HepG2 (cell line): ENCODE results near the gene ECHDC1. TPM values are rescaled to one million over a fixed set of nuclear protein-coding genes. Genes with fewer than 3 reads are reported as not detected.
A peak's percentile ranks its signal among the peaks of the same experiment; 100 is the strongest.

Experiments used
- CHCHD3 ChIP-seq: sonication (generic); formaldehyde crosslinking; IDR thresholded peaks from 2 replicates; pipeline ENCODE4 v1.8.0; 2022; ENCODE audit warnings: mild to moderate bottlenecking, missing genetic modification reagents, moderate library complexity
- CREB3 ChIP-seq: sonication (generic); formaldehyde crosslinking; IDR thresholded peaks from 2 replicates; pipeline ENCODE4 v1.5.0; 2020; ENCODE audit warnings: missing genetic modification reagents
- EEA1 ChIP-seq: sonication (generic); formaldehyde crosslinking; IDR thresholded peaks from 2 replicates; pipeline ENCODE4 v1.5.1; 2020; ENCODE audit warnings: mild to moderate bottlenecking, missing genetic modification reagents, borderline replicate concordance
- EED ChIP-seq: sonication (generic); formaldehyde crosslinking; IDR thresholded peaks from 2 replicates; pipeline ENCODE4 v1.5.0; 2020; ENCODE audit warnings: mild to moderate bottlenecking, missing genetic modification reagents
- GATA4 ChIP-seq: sonication (generic); IDR thresholded peaks from 2 replicates; pipeline ENCODE4 v1.6.1; 2016; ENCODE audit warnings: antibody characterized with exemption, low read depth, borderline replicate concordance
- HINFP ChIP-seq: sonication (generic); formaldehyde crosslinking; IDR thresholded peaks from 2 replicates; pipeline ENCODE4 v1.4.0; 2020; ENCODE audit warnings: low read depth, mild to moderate bottlenecking, missing genetic modification reagents
- RBM22 ChIP-seq: fragments of 200-400 bp; formaldehyde crosslinking; optimal IDR thresholded peaks from 2 replicates; pipeline ENCODE3; 2017; ENCODE audit warnings: mild to moderate bottlenecking, low read length, moderate library complexity
- SMARCE1 ChIP-seq: fragments of 450-650 bp; IDR thresholded peaks from 2 replicates; pipeline ENCODE4 v1.6.1; 2017; ENCODE audit warnings: borderline replicate concordance
- SNRNP70 ChIP-seq: fragments of 200-400 bp; formaldehyde crosslinking; IDR thresholded peaks from 2 replicates; pipeline ENCODE4 v1.6.1; 2017; ENCODE audit warnings: mild to moderate bottlenecking, low read depth, low read length, moderate library complexity
- THRA ChIP-seq: sonication (generic); formaldehyde crosslinking; IDR thresholded peaks from 2 replicates; pipeline ENCODE4 v1.4.0; 2020; ENCODE audit warnings: missing genetic modification reagents, borderline replicate concordance
- ZFP82 ChIP-seq: sonication (generic); formaldehyde crosslinking; IDR thresholded peaks from 2 replicates; pipeline ENCODE4 v1.5.1; 2020; ENCODE audit warnings: mild to moderate bottlenecking, missing genetic modification reagents, borderline replicate concordance
- ZNF101 ChIP-seq: sonication (generic); formaldehyde crosslinking; IDR thresholded peaks from 2 replicates; pipeline ENCODE4 v1.4.0; 2020; ENCODE audit warnings: mild to moderate bottlenecking, low read depth, missing genetic modification reagents, borderline replicate concordance
- ZNF460 ChIP-seq: sonication (generic); formaldehyde crosslinking; IDR thresholded peaks from 2 replicates; pipeline ENCODE4 v1.5.1; 2020; ENCODE audit warnings: missing genetic modification reagents, mild to moderate bottlenecking, borderline replicate concordance
- ZNF75D ChIP-seq: sonication (generic); formaldehyde crosslinking; IDR thresholded peaks from 2 replicates; pipeline ENCODE4 v1.8.1; 2023; ENCODE audit warnings: missing genetic modification reagents, mild to moderate bottlenecking, borderline replicate concordance
- polyA plus RNA-seq, 8 experiments: library from polyadenylated mRNA; depleted of rRNA in 3 of 8; stranded (reverse) in 7 of 8; unstranded in 1 of 8; fragments of >200 nt; fragmentation: Illumina TruSeq in 4 of 8; extraction: Trizol in 4 of 8; gene quantifications; 2 replicates each; pipeline versions ENCODE4 v1.2.1 to v1.2.3, GENCODE V29; 2011 to 2016; ENCODE audit warnings: low read depth in 4 of 8, missing spikeins in 1 of 8, mixed read lengths in 1 of 8; ENCODE audit not compliant: insufficient read depth in 1 of 8
- total RNA-seq, 5 experiments: library from RNA; depleted of rRNA; stranded (reverse); fragments of >200 nt; fragmentation: Illumina TruSeq; extraction: Trizol; gene quantifications; 2 replicates each; pipeline ENCODE4 v1.2.3, GENCODE V29; 2016; ENCODE audit warnings: low read depth in 1 of 5
- TF ChIP-seq, protein P1 (sequence below): sonication (generic); formaldehyde crosslinking; IDR thresholded peaks from 2 replicates; pipeline ENCODE4 v1.4.0; 2020; ENCODE audit warnings: mild to moderate bottlenecking, missing genetic modification reagents, borderline replicate concordance
- TF ChIP-seq, protein P2 (sequence below): sonication (generic); formaldehyde crosslinking; IDR thresholded peaks from 2 replicates; pipeline ENCODE4 v1.5.1; 2020; ENCODE audit warnings: mild to moderate bottlenecking, missing genetic modification reagents, borderline replicate concordance

The ECHDC1 gene
- total and polyA plus RNA-seq, 2 of the 13 experiments (the other 11 are each of a cell fraction or from before 2014, with no cell fraction given), result 32.8 to 98.1 TPM

GRCh38 chr6:127342946-127343808, at the start of gene ECHDC1 (continued):
- TF ChIP-seq, protein P1, sequence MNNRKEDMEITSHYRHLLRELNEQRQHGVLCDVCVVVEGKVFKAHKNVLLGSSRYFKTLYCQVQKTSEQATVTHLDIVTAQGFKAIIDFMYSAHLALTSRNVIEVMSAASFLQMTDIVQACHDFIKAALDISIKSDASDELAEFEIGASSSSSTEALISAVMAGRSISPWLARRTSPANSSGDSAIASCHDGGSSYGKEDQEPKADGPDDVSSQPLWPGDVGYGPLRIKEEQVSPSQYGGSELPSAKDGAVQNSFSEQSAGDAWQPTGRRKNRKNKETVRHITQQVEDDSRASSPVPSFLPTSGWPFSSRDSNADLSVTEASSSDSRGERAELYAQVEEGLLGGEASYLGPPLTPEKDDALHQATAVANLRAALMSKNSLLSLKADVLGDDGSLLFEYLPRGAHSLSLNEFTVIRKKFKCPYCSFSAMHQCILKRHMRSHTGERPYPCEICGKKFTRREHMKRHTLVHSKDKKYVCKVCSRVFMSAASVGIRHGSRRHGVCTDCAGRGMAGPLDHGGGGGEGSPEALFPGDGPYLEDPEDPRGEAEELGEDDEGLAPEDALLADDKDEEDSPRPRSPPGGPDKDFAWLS (CRISPR knock-in tag), result no peak; the same call in 1 of the 2 replicates
- 0 out of 2 replicates have a peak, but pooled peaks have one; percentile 61 for TF ChIP-seq CREB3 (CRISPR knock-in tag)
- peak; percentile 58; the same call in 1 of the 2 replicates for TF ChIP-seq THRA
- TF ChIP-seq SMARCE1, result no peak
- TF ChIP-seq, protein P2, sequence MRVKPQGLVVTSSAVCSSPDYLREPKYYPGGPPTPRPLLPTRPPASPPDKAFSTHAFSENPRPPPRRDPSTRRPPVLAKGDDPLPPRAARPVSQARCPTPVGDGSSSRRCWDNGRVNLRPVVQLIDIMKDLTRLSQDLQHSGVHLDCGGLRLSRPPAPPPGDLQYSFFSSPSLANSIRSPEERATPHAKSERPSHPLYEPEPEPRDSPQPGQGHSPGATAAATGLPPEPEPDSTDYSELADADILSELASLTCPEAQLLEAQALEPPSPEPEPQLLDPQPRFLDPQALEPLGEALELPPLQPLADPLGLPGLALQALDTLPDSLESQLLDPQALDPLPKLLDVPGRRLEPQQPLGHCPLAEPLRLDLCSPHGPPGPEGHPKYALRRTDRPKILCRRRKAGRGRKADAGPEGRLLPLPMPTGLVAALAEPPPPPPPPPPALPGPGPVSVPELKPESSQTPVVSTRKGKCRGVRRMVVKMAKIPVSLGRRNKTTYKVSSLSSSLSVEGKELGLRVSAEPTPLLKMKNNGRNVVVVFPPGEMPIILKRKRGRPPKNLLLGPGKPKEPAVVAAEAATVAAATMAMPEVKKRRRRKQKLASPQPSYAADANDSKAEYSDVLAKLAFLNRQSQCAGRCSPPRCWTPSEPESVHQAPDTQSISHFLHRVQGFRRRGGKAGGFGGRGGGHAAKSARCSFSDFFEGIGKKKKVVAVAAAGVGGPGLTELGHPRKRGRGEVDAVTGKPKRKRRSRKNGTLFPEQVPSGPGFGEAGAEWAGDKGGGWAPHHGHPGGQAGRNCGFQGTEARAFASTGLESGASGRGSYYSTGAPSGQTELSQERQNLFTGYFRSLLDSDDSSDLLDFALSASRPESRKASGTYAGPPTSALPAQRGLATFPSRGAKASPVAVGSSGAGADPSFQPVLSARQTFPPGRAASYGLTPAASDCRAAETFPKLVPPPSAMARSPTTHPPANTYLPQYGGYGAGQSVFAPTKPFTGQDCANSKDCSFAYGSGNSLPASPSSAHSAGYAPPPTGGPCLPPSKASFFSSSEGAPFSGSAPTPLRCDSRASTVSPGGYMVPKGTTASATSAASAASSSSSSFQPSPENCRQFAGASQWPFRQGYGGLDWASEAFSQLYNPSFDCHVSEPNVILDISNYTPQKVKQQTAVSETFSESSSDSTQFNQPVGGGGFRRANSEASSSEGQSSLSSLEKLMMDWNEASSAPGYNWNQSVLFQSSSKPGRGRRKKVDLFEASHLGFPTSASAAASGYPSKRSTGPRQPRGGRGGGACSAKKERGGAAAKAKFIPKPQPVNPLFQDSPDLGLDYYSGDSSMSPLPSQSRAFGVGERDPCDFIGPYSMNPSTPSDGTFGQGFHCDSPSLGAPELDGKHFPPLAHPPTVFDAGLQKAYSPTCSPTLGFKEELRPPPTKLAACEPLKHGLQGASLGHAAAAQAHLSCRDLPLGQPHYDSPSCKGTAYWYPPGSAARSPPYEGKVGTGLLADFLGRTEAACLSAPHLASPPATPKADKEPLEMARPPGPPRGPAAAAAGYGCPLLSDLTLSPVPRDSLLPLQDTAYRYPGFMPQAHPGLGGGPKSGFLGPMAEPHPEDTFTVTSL (CRISPR knock-in tag), result 0 out of 2 replicates have a peak, but pooled peaks have one; percentile 2
- 0 out of 2 replicates have a peak, but pooled peaks have one; percentile 30 for TF ChIP-seq ZFP82
- no peak for TF ChIP-seq ZNF460
- no peak for TF ChIP-seq SNRNP70
- TF ChIP-seq EEA1 (CRISPR knock-in tag), result no peak
- peak; percentile 71; the same call in 1 of the 2 replicates for TF ChIP-seq ZNF101 (CRISPR knock-in tag)
- peak; percentile 90 for TF ChIP-seq HINFP (CRISPR knock-in tag)
- no peak for TF ChIP-seq CHCHD3 (CRISPR knock-in tag)
- TF ChIP-seq GATA4, result peak; percentile 52; the same call in 1 of the 2 replicates
- peak; percentile 93 for TF ChIP-seq EED
- no peak for TF ChIP-seq RBM22
- TF ChIP-seq ZNF75D (CRISPR knock-in tag), result no peak
